ENCODE measurements around the gene PLB1. TPM values are rescaled to one million over a fixed set of nuclear protein-coding genes. Genes with fewer than 3 reads are reported as not detected.

The PLB1 gene
- total RNA-seq, 1 experiment from 2014 or later = 0.44 TPM

DNA sequence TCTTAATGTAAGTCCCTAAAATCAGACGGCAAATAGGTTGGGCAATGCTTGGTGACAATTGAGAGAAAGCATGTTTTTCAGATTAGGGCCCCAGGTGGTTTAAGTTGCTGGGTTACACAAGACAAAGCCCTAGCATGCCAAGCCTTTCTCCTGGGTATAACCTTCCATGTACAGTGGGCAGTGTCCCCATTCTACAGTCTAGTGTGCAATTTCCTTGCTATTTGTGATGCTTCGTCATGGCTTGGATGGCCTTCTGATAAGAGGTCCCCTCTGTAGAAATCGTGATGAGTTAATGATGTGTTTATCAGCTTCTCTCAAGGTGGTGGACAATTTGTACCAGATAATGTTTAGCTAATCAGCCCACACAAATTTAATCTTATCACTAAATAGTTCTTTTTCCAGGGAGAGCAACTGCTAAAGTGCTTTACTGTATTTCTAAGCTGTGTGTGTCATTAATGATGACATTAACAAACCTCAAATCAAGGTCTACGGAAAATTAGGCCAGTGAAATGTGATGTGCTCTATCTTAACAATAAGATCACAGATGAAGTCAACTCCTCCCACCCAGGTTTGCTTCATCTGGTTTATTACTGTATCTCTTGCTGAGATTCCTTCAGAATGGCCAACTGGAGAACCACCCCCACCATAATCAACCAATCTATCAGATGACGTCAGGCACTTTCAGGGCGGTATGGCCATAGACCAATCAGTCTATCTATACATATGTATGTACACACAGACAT is 61.7 kb downstream of the PLB1 start:
- DNase-seq (ENCODE audit: low spot score) (no peak), ATAC-seq (no peak)
- Mint-ChIP-seq H3K36me3 (no peaks in the 10 kb centered on the region), H3K27ac (no peak overlapping the region), H3K4me1 (0 out of 2 replicates have a peak, but pooled peaks cover under 1% of the 10 kb centered on the region), H3K27me3 (ENCODE audit: low read depth) (peaks cover 3% of the 10 kb centered on the region; the same call in 1 of the 2 replicates), H3K9me3 (no peaks in the 10 kb centered on the region), H3K4me3 (no peak overlapping the region)
- POLR2A ChIA-PET = no interaction called here
- TF ChIP-seq ZNF263 (CRISPR knock-in tag; IDR thresholded peaks at IDR 0.05; ENCODE audit: low read depth) = no peak
- TF ChIP-seq RORB (CRISPR knock-in tag; IDR thresholded peaks at IDR 0.05) = no peak
- no peak for TF ChIP-seq ESRRA (CRISPR knock-in tag; IDR thresholded peaks at IDR 0.05; ENCODE audit: borderline replicate concordance)
- TF ChIP-seq, protein P1, sequence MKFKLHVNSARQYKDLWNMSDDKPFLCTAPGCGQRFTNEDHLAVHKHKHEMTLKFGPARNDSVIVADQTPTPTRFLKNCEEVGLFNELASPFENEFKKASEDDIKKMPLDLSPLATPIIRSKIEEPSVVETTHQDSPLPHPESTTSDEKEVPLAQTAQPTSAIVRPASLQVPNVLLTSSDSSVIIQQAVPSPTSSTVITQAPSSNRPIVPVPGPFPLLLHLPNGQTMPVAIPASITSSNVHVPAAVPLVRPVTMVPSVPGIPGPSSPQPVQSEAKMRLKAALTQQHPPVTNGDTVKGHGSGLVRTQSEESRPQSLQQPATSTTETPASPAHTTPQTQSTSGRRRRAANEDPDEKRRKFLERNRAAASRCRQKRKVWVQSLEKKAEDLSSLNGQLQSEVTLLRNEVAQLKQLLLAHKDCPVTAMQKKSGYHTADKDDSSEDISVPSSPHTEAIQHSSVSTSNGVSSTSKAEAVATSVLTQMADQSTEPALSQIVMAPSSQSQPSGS (CRISPR knock-in tag; IDR thresholded peaks at IDR 0.05; ENCODE audit: borderline replicate concordance, low read depth) = no peak
- no peak for TF ChIP-seq FOXP4 (CRISPR knock-in tag; IDR thresholded peaks at IDR 0.05)
- no peak for TF ChIP-seq NR1H2 (CRISPR knock-in tag; IDR thresholded peaks at IDR 0.05)
- TF ChIP-seq TEAD4 (CRISPR knock-in tag; IDR thresholded peaks at IDR 0.05) = no peak
- TF ChIP-seq, protein P2, sequence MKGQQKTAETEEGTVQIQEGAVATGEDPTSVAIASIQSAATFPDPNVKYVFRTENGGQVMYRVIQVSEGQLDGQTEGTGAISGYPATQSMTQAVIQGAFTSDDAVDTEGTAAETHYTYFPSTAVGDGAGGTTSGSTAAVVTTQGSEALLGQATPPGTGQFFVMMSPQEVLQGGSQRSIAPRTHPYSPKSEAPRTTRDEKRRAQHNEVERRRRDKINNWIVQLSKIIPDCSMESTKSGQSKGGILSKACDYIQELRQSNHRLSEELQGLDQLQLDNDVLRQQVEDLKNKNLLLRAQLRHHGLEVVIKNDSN (CRISPR knock-in tag; IDR thresholded peaks at IDR 0.05) = no peak
- TF ChIP-seq, protein P3, sequence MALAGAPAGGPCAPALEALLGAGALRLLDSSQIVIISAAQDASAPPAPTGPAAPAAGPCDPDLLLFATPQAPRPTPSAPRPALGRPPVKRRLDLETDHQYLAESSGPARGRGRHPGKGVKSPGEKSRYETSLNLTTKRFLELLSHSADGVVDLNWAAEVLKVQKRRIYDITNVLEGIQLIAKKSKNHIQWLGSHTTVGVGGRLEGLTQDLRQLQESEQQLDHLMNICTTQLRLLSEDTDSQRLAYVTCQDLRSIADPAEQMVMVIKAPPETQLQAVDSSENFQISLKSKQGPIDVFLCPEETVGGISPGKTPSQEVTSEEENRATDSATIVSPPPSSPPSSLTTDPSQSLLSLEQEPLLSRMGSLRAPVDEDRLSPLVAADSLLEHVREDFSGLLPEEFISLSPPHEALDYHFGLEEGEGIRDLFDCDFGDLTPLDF (CRISPR knock-in tag; IDR thresholded peaks at IDR 0.05) = no peak
- TF ChIP-seq AR (CRISPR knock-in tag; IDR thresholded peaks at IDR 0.05) = no peak
- no peak for TF ChIP-seq GTF2I (CRISPR knock-in tag; conservative IDR thresholded peaks at IDR 0.05)
- TF ChIP-seq, protein P4, sequence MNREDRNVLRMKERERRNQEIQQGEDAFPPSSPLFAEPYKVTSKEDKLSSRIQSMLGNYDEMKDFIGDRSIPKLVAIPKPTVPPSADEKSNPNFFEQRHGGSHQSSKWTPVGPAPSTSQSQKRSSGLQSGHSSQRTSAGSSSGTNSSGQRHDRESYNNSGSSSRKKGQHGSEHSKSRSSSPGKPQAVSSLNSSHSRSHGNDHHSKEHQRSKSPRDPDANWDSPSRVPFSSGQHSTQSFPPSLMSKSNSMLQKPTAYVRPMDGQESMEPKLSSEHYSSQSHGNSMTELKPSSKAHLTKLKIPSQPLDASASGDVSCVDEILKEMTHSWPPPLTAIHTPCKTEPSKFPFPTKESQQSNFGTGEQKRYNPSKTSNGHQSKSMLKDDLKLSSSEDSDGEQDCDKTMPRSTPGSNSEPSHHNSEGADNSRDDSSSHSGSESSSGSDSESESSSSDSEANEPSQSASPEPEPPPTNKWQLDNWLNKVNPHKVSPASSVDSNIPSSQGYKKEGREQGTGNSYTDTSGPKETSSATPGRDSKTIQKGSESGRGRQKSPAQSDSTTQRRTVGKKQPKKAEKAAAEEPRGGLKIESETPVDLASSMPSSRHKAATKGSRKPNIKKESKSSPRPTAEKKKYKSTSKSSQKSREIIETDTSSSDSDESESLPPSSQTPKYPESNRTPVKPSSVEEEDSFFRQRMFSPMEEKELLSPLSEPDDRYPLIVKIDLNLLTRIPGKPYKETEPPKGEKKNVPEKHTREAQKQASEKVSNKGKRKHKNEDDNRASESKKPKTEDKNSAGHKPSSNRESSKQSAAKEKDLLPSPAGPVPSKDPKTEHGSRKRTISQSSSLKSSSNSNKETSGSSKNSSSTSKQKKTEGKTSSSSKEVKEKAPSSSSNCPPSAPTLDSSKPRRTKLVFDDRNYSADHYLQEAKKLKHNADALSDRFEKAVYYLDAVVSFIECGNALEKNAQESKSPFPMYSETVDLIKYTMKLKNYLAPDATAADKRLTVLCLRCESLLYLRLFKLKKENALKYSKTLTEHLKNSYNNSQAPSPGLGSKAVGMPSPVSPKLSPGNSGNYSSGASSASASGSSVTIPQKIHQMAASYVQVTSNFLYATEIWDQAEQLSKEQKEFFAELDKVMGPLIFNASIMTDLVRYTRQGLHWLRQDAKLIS (CRISPR knock-in tag; IDR thresholded peaks at IDR 0.05; ENCODE audit: borderline replicate concordance) = no peak
- no peak for TF ChIP-seq HMGA2 (CRISPR knock-in tag; IDR thresholded peaks at IDR 0.05)
- TF ChIP-seq FOXJ3 (CRISPR knock-in tag; IDR thresholded peaks at IDR 0.05; ENCODE audit: borderline replicate concordance) = no peak
- no peak for TF ChIP-seq SP1 (CRISPR knock-in tag; conservative IDR thresholded peaks at IDR 0.05)
- TF ChIP-seq IRF1 (CRISPR knock-in tag; IDR thresholded peaks at IDR 0.05) = no peak
- TF ChIP-seq JAZF1 (CRISPR knock-in tag; IDR thresholded peaks at IDR 0.05) = no peak
- TF ChIP-seq ZNF219 (CRISPR knock-in tag; IDR thresholded peaks at IDR 0.05; ENCODE audit: borderline replicate concordance) = no peak
- TF ChIP-seq GABPB1 (CRISPR knock-in tag; IDR thresholded peaks at IDR 0.05) = no peak
- no peak for TF ChIP-seq ZNF671 (CRISPR knock-in tag; IDR thresholded peaks at IDR 0.05)
- CTCF ChIA-PET = interaction anchor here (0.6 to 2.5 kb wide), 2 partner anchors 9 to 223 kb away, joined by 6 to 8 read pairs; no protein-coding TSS in a partner anchor
